NT2/D1 (cell line): ENCODE data around the gene ULK1.

ENCODE experiments used
- SUZ12 ChIP-seq: IDR thresholded peaks from 2 replicates; pipeline ENCODE4 v1.6.1; 2011; ENCODE audit not compliant: insufficient read length, insufficient read depth; ENCODE audit errors: extremely low read depth
- YY1 ChIP-seq: IDR thresholded peaks from 2 replicates; pipeline ENCODE4 v1.6.1; 2011; ENCODE audit not compliant: insufficient read length, insufficient read depth
- ZNF274 ChIP-seq: IDR thresholded peaks from 2 replicates; pipeline ENCODE4 v1.6.1; 2011; ENCODE audit warnings: mild to moderate bottlenecking, low read depth, low read length

DNA sequence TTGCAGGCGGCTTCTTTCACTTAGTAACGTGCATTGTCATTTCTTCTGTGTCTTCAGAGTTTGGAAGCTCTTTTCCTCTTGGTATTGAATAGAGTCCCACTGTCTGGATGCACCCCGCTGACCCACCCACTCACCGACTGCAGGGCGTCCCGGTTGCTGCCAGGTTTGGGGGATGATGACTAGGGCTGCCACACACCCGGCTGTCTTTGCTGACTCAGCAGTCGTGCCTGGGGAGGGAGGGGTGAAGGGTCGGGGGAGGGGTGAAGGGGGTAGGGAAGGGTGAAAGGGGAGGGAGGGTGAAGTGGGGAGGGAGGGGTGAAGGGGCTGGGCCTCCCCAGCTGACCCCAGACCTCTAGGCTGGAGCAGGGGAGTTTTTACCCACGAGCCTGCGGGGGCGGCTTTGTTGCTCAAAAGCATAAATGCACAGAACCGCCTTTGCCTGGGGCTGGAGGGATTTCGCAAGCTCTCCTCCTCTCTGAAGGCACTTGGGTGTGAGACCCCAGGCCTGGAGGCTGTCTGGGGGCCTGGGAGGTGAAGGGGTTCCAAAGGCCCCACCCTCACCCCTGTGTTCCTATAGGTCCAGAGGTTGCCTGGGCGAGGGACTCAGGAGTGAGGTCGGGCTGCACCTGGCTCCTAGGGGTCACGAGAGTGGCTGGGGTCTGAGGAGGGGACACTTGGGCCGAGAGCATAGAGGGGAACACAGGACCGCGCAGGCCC lies 31.3 kb upstream of the ULK1 start:
- no peak for TF ChIP-seq YY1
- no peak for TF ChIP-seq ZNF274
- TF ChIP-seq SUZ12: no peak
